Keratinocyte (primary cell): ENCODE data around the gene FAAP20. TPM values are rescaled to one million over a fixed set of nuclear protein-coding genes. Genes with fewer than 3 reads are reported as not detected.

Source experiments
- DNase-seq: peaks from one replicate; pipeline ENCODE4 v3.0.0-alpha.2; 2011; ENCODE audit warnings: low read depth, missing footprints, low spot score
- FAIRE-seq: peaks from 2 replicates; lab custom pipeline; 2011; peaks lifted over from hg19 to GRCh38; lab: Jason Lieb, UNC
- H2AFZ ChIP-seq: 2 replicates; pipeline ENCODE4 v1.6.0; 2012; ENCODE audit warnings: low read length, control low read depth, inconsistent platforms; ENCODE audit not compliant: control insufficient read depth
- H3K27ac ChIP-seq: 2 replicates; pipeline ENCODE4 v1.5.1; 2011; ENCODE audit warnings: low read length; ENCODE audit not compliant: control insufficient read depth, insufficient read depth
- H3K27me3 ChIP-seq: 3 replicates; pipeline ENCODE4 v1.6.0; 2011; ENCODE audit warnings: low read length; ENCODE audit not compliant: control insufficient read depth, insufficient read depth; ENCODE audit errors: extremely low read depth
- H3K36me3 ChIP-seq, 2 experiments: 2 replicates in 1 of 2; 3 replicates in 1 of 2; pipeline ENCODE4 v1.5.1; 2011; ENCODE audit warnings: low read length in 2 of 2, mild to moderate bottlenecking in 1 of 2; ENCODE audit not compliant: control insufficient read depth in 2 of 2, insufficient read depth in 2 of 2; ENCODE audit errors: extremely low read depth in 1 of 2
- H3K4me1 ChIP-seq: 3 replicates; pipeline ENCODE4 v1.5.1; 2011; ENCODE audit warnings: low read length; ENCODE audit not compliant: control insufficient read depth, insufficient read depth; ENCODE audit errors: extremely low read depth
- H3K4me2 ChIP-seq: 3 replicates; pipeline ENCODE4 v1.6.0; 2011; ENCODE audit warnings: low read depth, low read length; ENCODE audit not compliant: control insufficient read depth, insufficient read depth; ENCODE audit errors: extremely low read depth
- H3K4me3 ChIP-seq, 3 experiments: fragments of 200-600 bp in 1 of 3; sonication (generic) in 1 of 3; 2 replicates in 2 of 3; 3 replicates in 1 of 3; pipeline ENCODE4 v1.5.1; 2011 to 2016; ENCODE audit warnings: low read length in 3 of 3, mild to moderate bottlenecking in 3 of 3, control low read depth in 2 of 3, inconsistent platforms in 1 of 3, low read depth in 1 of 3, mixed read lengths in 1 of 3, mixed run types in 1 of 3, moderate library complexity in 1 of 3; ENCODE audit not compliant: control insufficient read depth in 2 of 3, insufficient read depth in 2 of 3; ENCODE audit errors: extremely low read depth in 1 of 3
- H3K79me2 ChIP-seq: 2 replicates; pipeline ENCODE4 v1.6.0; 2012; ENCODE audit warnings: low read length; ENCODE audit not compliant: control insufficient read depth, insufficient read depth
- H3K9ac ChIP-seq: 3 replicates; pipeline ENCODE4 v1.6.0; 2011; ENCODE audit warnings: low read length; ENCODE audit not compliant: control insufficient read depth, insufficient read depth; ENCODE audit errors: extremely low read depth
- H3K9me1 ChIP-seq: 3 replicates; pipeline ENCODE4 v1.6.0; 2011; ENCODE audit warnings: low read length; ENCODE audit not compliant: control insufficient read depth, insufficient read depth; ENCODE audit errors: extremely low read depth
- H3K9me3 ChIP-seq: 2 replicates; pipeline ENCODE4 v1.5.1; 2012; ENCODE audit warnings: low read depth, low read length; ENCODE audit not compliant: control insufficient read depth
- H4K20me1 ChIP-seq: 3 replicates; pipeline ENCODE4 v1.6.0; 2011; ENCODE audit warnings: low read length; ENCODE audit not compliant: control insufficient read depth, insufficient read depth; ENCODE audit errors: extremely low read depth
- CTCF ChIP-seq, 3 experiments: IDR thresholded peaks in 1 of 3; conservative IDR thresholded peaks in 1 of 3; optimal IDR thresholded peaks in 1 of 3; 2 replicates in 2 of 3; 3 replicates in 1 of 3; pipeline versions ENCODE3 to v1.5.1; 2011; ENCODE audit warnings: low read length in 3 of 3, mild to moderate bottlenecking in 3 of 3, moderate library complexity in 2 of 3, control low read depth in 1 of 3, inconsistent platforms in 1 of 3; ENCODE audit not compliant: insufficient read depth in 2 of 3; ENCODE audit errors: extremely low read depth in 1 of 3
- EZH2 ChIP-seq: IDR thresholded peaks from one replicate; pipeline ENCODE4 v1.6.1; 2012; ENCODE audit warnings: inconsistent platforms, mild to moderate bottlenecking, low read length, moderate library complexity
- dilution Hi-C: fragments of 300-500 bp; cut with MboI; formaldehyde crosslinking; loops from one replicate; pipeline ENCODE4 v1.7.0; 2020; ENCODE audit warnings: low sequenced_read_pairs; ENCODE audit not compliant: extremely low pct_ligation_motif_present
- polyA plus RNA-seq, 5 experiments: library from polyadenylated mRNA; depleted of rRNA in 3 of 5; stranded (reverse) in 3 of 5; stranded (forward) in 1 of 5; unstranded in 1 of 5; fragments of >200 nt; gene quantifications; 1 replicate in 1 of 5; 2 replicates in 3 of 5; 3 replicates in 1 of 5; pipeline versions ENCODE4 v1.2.1 to v1.2.3, GENCODE V29; 2011 to 2012; ENCODE audit warnings: missing spikeins in 2 of 5, low read depth in 1 of 5, low replicate concordance in 1 of 5

FAAP20 gene
- polyA plus RNA-seq, 1 donor (not counting 4 experiments of a cell fraction or from before 2014, with no cell fraction given), result 7.3 TPM

- Histone ChIP-seq H3K36me3 (peaks cover 0 to 7% of the 10 kb centered on the region in 2 experiments), H3K4me3 (no peak overlapping the region), H4K20me1 (no peaks in the 10 kb centered on the region), H2AFZ (no peak overlapping the region), H3K9me1 (no peaks in the 10 kb centered on the region), H3K27ac (no peak overlapping the region), H3K4me1 (no peaks in the 10 kb centered on the region), H3K27me3 (no peaks in the 10 kb centered on the region), H3K9me3 (no peaks in the 10 kb centered on the region), H3K4me2 (no peak overlapping the region), H3K9ac (no peak overlapping the region), H3K79me2 (no peaks in the 10 kb centered on the region)
- TF ChIP-seq EZH2, result no peak
- dilution Hi-C loops, result no loop called here
- FAIRE-seq (no peak), DNase-seq (no peak)
These were observed 27.9 kb downstream of the FAAP20 start for GRCh38 chr1:2166695-2167094.

DNA sequence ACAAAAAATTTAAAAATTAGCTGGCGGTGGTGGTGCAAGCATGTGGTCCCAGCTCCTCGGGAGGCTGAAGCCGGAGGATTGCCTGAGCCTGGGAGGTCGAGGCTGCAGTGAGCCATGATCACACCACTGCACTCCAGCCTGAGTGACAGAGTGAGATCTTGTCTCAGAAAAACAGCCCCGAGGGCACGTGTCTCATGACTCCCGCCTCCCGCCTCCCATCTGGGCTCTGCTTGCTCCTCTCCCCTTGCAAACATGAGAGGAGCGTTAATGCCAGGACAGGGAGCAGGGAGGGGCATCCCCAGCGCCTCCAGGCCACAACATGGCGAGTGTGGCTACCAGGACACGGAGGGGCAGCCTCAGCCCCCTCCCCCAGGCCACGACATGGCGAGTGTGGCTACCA, 28.3 kb downstream of the FAAP20 start:
- Histone ChIP-seq H4K20me1 (no peaks in the 10 kb centered on the region), H3K9ac (no peak overlapping the region), H3K4me3 (no peak overlapping the region), H3K4me2 (no peak overlapping the region), H3K4me1 (no peaks in the 10 kb centered on the region), H3K27ac (no peak overlapping the region), H3K79me2 (no peaks in the 10 kb centered on the region), H3K36me3 (peaks cover 0 to 7% of the 10 kb centered on the region in 2 experiments), H2AFZ (no peak overlapping the region), H3K9me3 (no peaks in the 10 kb centered on the region), H3K27me3 (no peaks in the 10 kb centered on the region), H3K9me1 (no peaks in the 10 kb centered on the region)
- FAIRE-seq (no peak), DNase-seq (no peak)
- TF ChIP-seq CTCF (optimal IDR thresholded peaks at IDR 0.05 in 1 of 3, IDR thresholded peaks at IDR 0.05 in 1 of 3, conservative IDR thresholded peaks at IDR 0.05 in 1 of 3; ENCODE audit: extremely low read depth in 1 of 3, insufficient read depth in 2 of 3, low read length in 3 of 3) (no peak), EZH2 (no peak)
- dilution Hi-C loops, result no loop called here

- H3K79me2 ChIP-seq, result no peaks in the 10 kb centered on the region
- H3K27me3 ChIP-seq, result no peaks in the 10 kb centered on the region
- DNase-seq (no peak), FAIRE-seq (no peak)
- H3K9ac ChIP-seq, result no peak overlapping the region
- no peak overlapping the region for H3K27ac ChIP-seq
- H3K9me3 ChIP-seq, result no peaks in the 10 kb centered on the region
- no peaks in the 10 kb centered on the region for H4K20me1 ChIP-seq
- H3K4me1 ChIP-seq, result no peaks in the 10 kb centered on the region
- dilution Hi-C loops, result no loop called here
- TF ChIP-seq CTCF (optimal IDR thresholded peaks at IDR 0.05 in 1 of 3, IDR thresholded peaks at IDR 0.05 in 1 of 3, conservative IDR thresholded peaks at IDR 0.05 in 1 of 3; ENCODE audit: extremely low read depth in 1 of 3, insufficient read depth in 2 of 3, low read length in 3 of 3) (no peak), EZH2 (no peak)
- peaks cover 0 to 8% of the 10 kb centered on the region in 2 experiments for H3K36me3 ChIP-seq
- no peaks in the 10 kb centered on the region for H3K9me1 ChIP-seq
- H3K4me3 ChIP-seq, result no peak overlapping the region
- H2AFZ ChIP-seq, result no peak overlapping the region
- no peak overlapping the region for H3K4me2 ChIP-seq
These were observed 28.9 kb downstream of the FAAP20 start for GRCh38 chr1:2165646-2166045.
